ENCODE results near the gene KCNJ11.

The KCNJ11 gene

DNA sequence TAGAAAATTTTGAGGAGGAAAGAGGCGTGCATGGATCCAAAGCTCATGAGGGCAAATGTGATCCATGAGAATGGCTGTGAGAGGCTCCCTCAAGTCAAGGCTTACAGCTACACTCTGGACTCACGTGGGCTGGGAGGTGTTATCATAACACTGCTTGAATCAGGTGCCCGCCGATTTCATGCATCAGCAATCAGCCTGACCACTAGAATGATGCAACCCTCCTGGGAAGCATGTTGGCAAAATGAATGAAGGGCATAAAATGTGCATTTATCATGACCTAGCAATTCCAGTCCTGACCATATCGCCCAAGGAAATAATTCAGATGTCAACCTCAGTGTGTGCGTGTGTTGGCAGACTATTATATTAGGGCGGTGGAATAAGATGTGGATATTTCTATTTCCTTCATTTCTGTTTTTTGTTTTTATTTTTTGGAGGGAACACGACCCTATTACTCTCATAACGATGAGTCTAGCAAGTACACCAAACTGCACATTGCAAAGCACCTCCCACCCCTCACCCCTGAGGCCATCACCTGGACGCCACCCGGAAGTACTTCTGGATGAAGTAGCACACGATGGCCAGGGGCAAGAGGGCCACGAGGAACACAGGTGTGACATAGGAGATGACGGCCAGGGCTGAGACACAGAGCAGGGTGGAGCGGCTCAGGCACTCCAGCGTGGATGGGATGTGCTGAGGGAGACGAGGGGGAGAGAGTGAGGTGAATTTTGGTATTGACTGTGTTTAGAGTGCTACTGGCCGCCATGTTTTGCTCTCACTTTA lies 15.7 kb upstream of the KCNJ11 start:
- H3K9ac ChIP-seq (ENCODE audit: low read depth, low read length): no peak overlapping the region

DNA sequence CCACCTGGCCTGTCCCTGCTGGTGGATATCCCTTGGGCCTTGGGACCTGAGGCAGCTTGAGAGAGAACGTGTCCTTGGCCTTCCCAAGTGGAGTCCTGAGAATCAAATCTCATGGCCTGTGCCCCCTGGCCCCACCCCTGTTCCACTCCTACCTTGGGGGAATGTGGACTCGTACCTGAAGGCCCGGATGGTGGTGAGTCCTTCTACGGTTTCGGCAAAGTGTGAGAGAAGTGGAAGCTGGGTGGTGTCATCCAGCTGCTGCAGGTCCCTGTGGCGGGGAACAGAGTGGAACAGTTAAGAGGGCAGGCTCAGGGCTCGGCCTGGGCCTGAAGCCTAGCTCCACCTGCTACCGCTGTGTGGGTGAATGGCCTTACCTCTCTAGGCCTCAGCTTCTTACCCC lies 14.0 kb upstream of the KCNJ11 start:
- H3K9me3 ChIP-seq (ENCODE audit: control insufficient read depth, insufficient read depth, low read length): no peaks in the 10 kb centered on the region
- no peak overlapping the region for H3K9ac ChIP-seq (ENCODE audit: low read depth, low read length)
- H3K36me3 ChIP-seq (ENCODE audit: insufficient read depth, low read length): no peaks in the 10 kb centered on the region; the same call in 1 of the 2 replicates
- no peaks in the 10 kb centered on the region; the same call in 1 of the 2 replicates for H3K4me1 ChIP-seq (ENCODE audit: insufficient read depth, low read length)

More for the DNA sequence above, 15.7 kb upstream of the KCNJ11 start:
- H3K36me3 ChIP-seq (ENCODE audit: insufficient read depth, low read length): no peaks in the 10 kb centered on the region; the same call in 1 of the 2 replicates
- H3K9me3 ChIP-seq (ENCODE audit: control insufficient read depth, insufficient read depth, low read length): no peaks in the 10 kb centered on the region
- H3K4me1 ChIP-seq (ENCODE audit: insufficient read depth, low read length): no peaks in the 10 kb centered on the region; the same call in 1 of the 2 replicates

DNA sequence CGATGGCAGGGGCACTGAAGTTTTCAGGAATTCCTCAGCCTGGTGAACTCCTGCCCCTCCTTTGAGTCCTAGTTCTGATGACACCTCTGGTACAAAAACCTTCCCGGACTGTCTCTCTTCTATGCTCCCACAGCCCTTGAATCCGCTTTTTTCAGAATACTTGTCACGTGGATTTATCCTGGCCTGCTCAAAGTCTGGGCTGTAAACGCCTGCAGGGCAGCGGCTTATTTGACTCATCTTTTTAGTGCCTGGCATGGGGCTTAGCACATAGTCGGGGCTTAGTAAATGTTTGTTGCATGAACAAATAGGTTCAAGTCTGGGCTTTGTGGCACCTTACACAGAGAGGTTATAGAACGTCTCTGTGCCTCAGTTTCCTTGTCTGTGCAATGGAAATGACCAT lies 13.4 kb upstream of the KCNJ11 start:
- Histone ChIP-seq H3K4me1 (ENCODE audit: insufficient read depth, low read length) (no peaks in the 10 kb centered on the region; the same call in 1 of the 2 replicates), H3K9me3 (ENCODE audit: control insufficient read depth, insufficient read depth, low read length) (no peaks in the 10 kb centered on the region), H3K36me3 (ENCODE audit: insufficient read depth, low read length) (no peaks in the 10 kb centered on the region; the same call in 1 of the 2 replicates), H3K9ac (ENCODE audit: low read depth, low read length) (no peak overlapping the region)

DNA sequence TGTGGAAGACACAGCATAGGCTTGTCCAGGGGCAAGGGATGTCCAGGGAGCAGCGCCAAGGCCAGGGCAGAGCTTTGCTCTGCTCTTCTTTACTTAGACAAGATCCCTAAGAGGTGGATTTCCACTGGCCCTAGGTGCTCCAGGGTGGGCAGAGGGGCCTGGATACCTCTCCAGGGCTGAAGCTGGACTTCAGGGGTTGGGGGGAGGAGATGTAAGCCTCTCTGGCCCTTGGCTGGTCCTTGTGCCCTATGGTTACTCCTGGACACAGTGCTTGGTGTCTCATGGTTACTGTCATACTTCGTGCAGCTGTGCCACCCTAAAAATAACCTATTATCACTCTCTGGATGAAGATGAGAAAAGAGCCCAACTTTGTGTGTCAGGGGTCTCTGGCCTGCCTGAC lies 12.9 kb upstream of the KCNJ11 start:
- no peaks in the 10 kb centered on the region for H3K9me3 ChIP-seq (ENCODE audit: control insufficient read depth, insufficient read depth, low read length)
- no peaks in the 10 kb centered on the region; the same call in 1 of the 2 replicates for H3K4me1 ChIP-seq (ENCODE audit: insufficient read depth, low read length)
- H3K9ac ChIP-seq (ENCODE audit: low read depth, low read length): no peak overlapping the region
- no peaks in the 10 kb centered on the region; the same call in 1 of the 2 replicates for H3K36me3 ChIP-seq (ENCODE audit: insufficient read depth, low read length)

DNA sequence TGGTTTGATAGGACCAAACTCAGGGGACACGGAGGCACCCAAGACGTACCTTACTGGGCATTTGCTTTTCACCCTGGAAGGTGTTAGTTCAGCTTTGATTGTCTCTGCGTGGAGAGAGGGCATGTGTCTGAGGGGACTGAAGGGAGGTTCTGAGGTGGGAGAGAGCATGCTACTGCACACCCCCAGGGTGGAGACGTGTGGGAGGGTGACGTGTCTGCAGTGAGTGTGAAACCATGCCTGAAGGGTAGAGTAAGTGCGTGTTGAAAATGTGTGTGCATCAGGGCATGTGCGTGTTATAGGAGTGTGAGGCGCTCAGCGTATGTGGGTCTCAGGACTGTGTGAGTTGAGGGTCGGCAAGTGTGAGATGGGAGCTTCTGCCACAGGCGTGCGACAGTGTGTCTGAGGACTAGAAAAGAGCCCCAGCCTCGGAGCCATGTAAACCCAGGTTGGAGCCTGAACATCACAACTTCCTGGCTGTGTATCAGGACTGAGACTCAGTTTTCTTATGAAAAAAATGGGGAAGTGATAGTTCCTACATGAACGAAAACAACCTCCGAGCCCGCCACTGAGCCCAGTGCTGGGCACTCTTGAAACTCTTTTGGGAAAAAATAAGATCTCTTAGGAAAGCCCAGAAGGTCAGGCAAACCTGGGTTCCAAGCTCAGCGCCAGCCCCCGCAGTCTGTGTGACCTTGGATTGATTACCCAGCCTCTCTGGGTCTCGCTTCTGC lies 11.8 kb upstream of the KCNJ11 start:
- no peaks in the 10 kb centered on the region; the same call in 1 of the 2 replicates for H3K36me3 ChIP-seq (ENCODE audit: insufficient read depth, low read length)
- no peak overlapping the region for H3K9ac ChIP-seq (ENCODE audit: low read depth, low read length)
- H3K4me1 ChIP-seq (ENCODE audit: insufficient read depth, low read length): no peaks in the 10 kb centered on the region
- H3K9me3 ChIP-seq (ENCODE audit: control insufficient read depth, insufficient read depth, low read length): no peaks in the 10 kb centered on the region

DNA sequence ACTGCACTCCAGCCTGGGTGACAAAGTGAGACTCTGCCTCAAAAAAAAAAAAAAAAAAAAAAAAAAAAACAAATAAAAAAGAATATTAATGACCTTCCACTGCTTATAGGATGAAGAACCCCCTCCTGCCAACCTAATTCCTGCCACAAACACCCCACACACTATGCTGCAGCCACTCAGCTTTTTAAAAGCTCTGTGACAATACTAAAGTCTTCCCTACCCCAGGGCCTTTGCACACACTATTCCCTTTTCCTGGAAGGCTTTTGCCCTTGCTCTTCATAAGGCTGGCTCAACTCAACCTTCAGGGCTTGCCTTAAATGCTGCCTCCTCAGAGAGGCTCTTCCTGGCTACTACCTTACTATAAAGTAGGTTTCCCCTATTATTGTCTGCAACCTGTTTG lies 10.8 kb upstream of the KCNJ11 start:
- Histone ChIP-seq H3K9me3 (ENCODE audit: control insufficient read depth, insufficient read depth, low read length) (no peaks in the 10 kb centered on the region), H3K9ac (ENCODE audit: low read depth, low read length) (no peak overlapping the region), H3K36me3 (ENCODE audit: insufficient read depth, low read length) (no peaks in the 10 kb centered on the region; the same call in 1 of the 2 replicates), H3K4me1 (ENCODE audit: insufficient read depth, low read length) (no peaks in the 10 kb centered on the region)

DNA sequence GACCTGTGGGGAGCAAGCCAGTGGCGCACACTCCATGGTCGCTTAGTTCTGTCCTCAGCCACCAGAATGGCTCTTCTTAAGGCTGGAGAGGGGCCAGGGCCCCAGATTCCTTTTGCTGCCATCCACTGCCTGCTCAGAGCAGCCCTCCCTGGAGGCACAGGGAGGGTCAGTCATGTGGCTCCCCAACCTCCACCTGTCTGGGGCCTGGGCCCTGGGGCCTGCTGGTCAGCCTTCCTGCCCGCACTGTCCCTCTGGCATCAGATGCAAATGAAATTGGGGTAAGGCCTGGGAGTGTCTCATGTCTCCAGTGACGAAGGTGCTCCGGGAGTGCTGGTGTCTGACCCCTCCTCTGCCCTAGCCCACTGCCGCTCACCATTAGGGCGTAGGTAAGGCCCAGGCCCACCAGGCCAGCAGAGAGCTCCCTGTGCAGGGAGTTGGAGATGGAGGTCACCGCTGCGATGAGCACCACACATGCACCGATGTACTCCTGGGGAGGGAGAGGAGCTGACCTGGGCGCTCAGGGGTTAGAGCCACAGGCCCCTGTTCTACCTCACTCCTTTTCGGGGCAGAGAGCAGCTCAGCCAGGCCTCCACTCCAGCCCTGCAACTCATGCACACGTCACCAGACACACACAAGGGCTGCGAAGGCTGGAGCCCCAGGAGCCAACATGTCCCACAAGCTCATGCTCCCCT lies 9.0 kb upstream of the KCNJ11 start:
- H3K36me3 ChIP-seq (ENCODE audit: insufficient read depth, low read length): no peaks in the 10 kb centered on the region
- H3K4me1 ChIP-seq (ENCODE audit: insufficient read depth, low read length): no peaks in the 10 kb centered on the region
- H3K9me3 ChIP-seq (ENCODE audit: control insufficient read depth, insufficient read depth, low read length): no peaks in the 10 kb centered on the region
- H3K9ac ChIP-seq (ENCODE audit: low read depth, low read length): no peak overlapping the region

DNA sequence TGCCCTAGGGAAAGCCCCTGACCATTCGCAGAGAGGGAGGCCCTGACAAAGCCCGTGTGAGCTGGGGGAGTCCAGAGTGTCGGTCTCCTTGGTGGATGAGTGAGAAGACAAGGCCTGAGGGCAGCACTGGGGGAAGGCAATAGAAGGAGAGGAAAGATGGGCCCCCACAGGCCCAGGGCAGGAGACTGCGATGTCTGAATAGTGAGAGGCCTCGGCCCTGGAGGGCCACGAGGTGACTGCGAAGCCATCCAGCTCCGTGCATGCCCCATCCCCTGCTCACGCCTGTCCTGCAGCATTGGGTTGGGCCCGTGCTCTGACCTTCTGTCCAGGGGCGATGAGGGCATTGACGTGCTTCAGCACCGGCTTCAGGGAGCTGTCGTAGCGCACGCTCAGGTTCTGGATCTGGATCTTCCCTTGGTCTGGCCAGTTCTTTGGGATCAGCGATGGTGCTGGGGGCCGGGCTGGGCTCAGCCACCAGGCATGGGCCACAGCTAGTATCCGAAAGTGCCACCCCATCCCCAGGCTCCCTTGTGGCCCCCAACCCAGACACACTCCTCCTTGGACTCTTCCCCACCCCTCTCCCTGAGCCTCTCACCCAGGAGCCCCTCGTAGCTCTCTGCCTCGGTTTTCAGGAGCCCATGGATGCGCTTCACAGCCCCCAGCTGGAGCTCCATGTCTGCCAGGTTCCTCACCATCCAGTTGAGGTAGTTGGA lies 8.3 kb upstream of the KCNJ11 start:
- Histone ChIP-seq H3K36me3 (ENCODE audit: insufficient read depth, low read length) (no peaks in the 10 kb centered on the region), H3K4me1 (ENCODE audit: insufficient read depth, low read length) (no peaks in the 10 kb centered on the region), H3K9me3 (ENCODE audit: control insufficient read depth, insufficient read depth, low read length) (no peaks in the 10 kb centered on the region), H3K9ac (ENCODE audit: low read depth, low read length) (no peak overlapping the region)

DNA sequence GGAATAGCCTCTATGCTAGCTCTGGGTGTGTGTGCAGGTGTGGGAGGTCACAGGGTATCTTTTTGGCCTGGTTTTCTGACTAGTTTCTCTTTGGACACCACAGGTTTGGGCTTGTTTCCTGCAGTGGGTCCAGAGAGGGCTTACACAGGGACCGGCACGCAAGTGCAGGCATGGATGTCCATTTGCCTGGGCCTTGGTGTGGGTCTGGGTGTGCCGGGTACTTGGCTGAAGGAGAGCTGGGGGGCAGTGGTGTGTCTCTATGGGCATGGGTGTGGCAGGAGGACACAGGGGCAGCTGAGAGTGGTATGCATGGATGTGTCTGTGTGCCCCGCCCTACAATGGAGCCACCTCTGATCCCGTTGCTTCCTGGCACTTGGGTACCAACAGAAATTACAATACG lies 7.5 kb upstream of the KCNJ11 start:
- no peaks in the 10 kb centered on the region for H3K9me3 ChIP-seq (ENCODE audit: control insufficient read depth, insufficient read depth, low read length)
- no peak overlapping the region for H3K9ac ChIP-seq (ENCODE audit: low read depth, low read length)
- H3K4me1 ChIP-seq (ENCODE audit: insufficient read depth, low read length): no peaks in the 10 kb centered on the region
- H3K36me3 ChIP-seq (ENCODE audit: insufficient read depth, low read length): no peaks in the 10 kb centered on the region

DNA sequence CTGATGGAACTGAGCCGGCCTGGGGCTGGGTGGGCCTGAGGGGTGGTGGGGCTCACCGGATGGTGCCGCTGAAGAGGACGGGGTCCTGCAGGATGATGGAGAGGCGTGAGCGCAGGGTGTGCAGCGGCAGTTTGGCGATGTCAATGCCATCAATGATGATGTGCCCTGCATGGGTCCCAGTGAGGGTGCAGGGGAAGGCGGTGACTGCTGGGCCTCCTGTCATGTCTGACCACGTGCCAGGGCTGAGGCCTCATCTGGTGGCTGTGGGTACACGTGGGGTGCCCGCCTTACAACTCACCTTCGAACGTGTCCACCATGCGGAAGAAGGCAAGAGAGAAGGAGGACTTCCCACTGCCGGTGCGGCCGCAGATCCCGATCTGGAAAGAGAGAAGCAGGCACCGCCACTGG lies 7.1 kb upstream of the KCNJ11 start:
- no peaks in the 10 kb centered on the region for H3K9me3 ChIP-seq (ENCODE audit: control insufficient read depth, insufficient read depth, low read length)
- no peaks in the 10 kb centered on the region for H3K4me1 ChIP-seq (ENCODE audit: insufficient read depth, low read length)
- no peak overlapping the region for H3K9ac ChIP-seq (ENCODE audit: low read depth, low read length)
- no peaks in the 10 kb centered on the region for H3K36me3 ChIP-seq (ENCODE audit: insufficient read depth, low read length)

DNA sequence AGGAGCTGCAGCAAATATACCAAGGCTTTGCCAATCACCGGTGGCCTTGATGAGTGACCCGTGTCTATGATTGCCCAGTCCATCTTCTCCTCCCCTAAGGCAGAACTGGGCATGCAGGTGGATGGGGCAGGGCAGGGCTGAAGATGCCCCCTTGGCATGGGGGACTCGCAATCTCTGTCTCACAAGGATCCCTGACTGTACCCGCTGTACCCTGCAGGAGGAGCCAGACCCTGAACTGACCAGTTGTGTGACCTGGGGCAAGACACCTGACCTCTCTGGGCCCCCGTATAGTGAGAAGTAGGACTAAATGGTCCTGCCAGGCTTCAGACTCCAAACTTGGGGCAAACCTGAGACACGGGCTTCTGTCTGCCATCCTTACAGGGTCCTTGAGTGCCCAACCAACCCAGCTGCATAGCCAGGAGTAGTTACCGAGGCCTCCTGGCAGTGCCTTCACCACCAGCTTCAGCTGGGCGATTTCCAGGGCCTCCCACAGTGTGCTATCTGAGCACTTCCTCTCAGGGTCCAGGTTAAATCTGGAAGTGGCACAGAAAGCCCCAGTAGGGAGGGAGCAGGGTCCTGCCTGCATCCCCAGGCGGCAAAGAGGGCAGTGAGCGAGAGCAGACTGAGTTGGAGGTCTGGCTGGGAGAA lies 6.4 kb upstream of the KCNJ11 start:
- Histone ChIP-seq H3K36me3 (ENCODE audit: insufficient read depth, low read length) (no peaks in the 10 kb centered on the region), H3K4me1 (ENCODE audit: insufficient read depth, low read length) (no peaks in the 10 kb centered on the region), H3K9me3 (ENCODE audit: control insufficient read depth, insufficient read depth, low read length) (no peaks in the 10 kb centered on the region), H3K9ac (ENCODE audit: low read depth, low read length) (no peak overlapping the region)

DNA sequence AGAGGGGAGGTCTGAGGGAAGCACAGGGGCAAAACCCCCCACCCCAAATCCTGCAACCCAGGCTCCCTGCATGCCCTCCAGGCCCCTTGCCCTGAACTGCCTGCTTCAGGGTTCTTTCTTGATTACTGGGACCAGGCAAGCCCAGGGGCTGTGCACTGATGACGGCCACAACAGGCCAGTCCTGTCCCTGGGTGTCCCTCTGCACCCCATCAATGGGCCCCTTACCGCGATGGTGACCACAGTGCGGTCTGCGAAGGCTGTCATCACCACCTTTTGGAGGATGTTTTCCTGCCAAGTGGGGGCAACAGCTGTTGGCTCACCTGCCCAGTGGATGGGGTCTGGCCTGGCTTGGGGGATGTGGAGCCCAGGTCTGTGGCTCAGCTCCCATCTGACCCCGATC lies 5.0 kb upstream of the KCNJ11 start:
- Histone ChIP-seq H3K4me1 (ENCODE audit: insufficient read depth, low read length) (no peaks in the 10 kb centered on the region), H3K9ac (ENCODE audit: low read depth, low read length) (no peak overlapping the region), H3K9me3 (ENCODE audit: control insufficient read depth, insufficient read depth, low read length) (no peaks in the 10 kb centered on the region), H3K36me3 (ENCODE audit: insufficient read depth, low read length) (no peaks in the 10 kb centered on the region)

DNA sequence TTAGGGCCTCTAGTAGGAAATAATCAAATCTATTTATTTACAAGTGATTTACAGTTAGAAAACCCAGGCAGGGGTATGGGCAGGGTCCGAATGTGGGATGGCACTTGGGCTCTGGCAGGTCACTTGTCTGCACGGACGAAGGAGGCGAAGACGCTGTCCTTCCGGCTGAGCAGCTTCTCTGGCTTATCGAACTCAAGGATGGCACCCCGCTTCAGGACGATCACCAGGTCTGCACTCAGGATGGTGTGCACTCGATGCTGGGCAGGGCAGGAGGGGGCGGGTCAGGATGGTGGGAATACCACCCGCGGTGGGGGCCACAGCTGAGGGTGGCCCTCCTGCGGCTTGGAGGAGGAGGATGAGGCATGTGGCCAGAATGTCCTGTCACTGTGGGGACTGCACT lies 4.4 kb upstream of the KCNJ11 start:
- H3K9ac ChIP-seq (ENCODE audit: low read depth, low read length): no peak overlapping the region
- H3K9me3 ChIP-seq (ENCODE audit: control insufficient read depth, insufficient read depth, low read length): no peaks in the 10 kb centered on the region
- no peaks in the 10 kb centered on the region for H3K36me3 ChIP-seq (ENCODE audit: insufficient read depth, low read length)
- H3K4me1 ChIP-seq (ENCODE audit: insufficient read depth, low read length): no peaks in the 10 kb centered on the region

Data from ES-I3 (cell line).